ENCODE results near the gene HOXD10.

The HOXD10 gene

GRCh38 chr2:176099728-176100546 is 16.6 kb upstream of the HOXD10 start, which contains the start of gene HOXD12:
TSS of gene HOXD12 (plus strand) at chr2:176099795. CDS start at chr2:176099802, 7 bp downstream.
- no peak within 1 kb of the TSS for H3K4me3 ChIP-seq (ENCODE audit: control insufficient read depth, low read depth, low read length)

GRCh38 chr2:176100547-176101140 is 15.9 kb upstream of the HOXD10 start:
- DNase-seq (ENCODE audit: low read depth) = no peak
- H3K4me3 ChIP-seq (ENCODE audit: control insufficient read depth, low read depth, low read length) = no peak overlapping the region
- TF ChIP-seq CTCF (conservative IDR thresholded peaks at IDR 0.05; ENCODE audit: control insufficient read depth, insufficient read depth, low read depth, low read length) = no peak

More at GRCh38 chr2:176099728-176100546, 16.6 kb upstream of the HOXD10 start, which contains the start of gene HOXD12:
- no peak for TF ChIP-seq CTCF (conservative IDR thresholded peaks at IDR 0.05; ENCODE audit: control insufficient read depth, insufficient read depth, low read depth, low read length)
- DNase-seq (ENCODE audit: low read depth) = no peak

GRCh38 chr2:176101216-176101830 is 15.3 kb upstream of the HOXD10 start:
- DNase-seq (ENCODE audit: low read depth) = no peak
- H3K4me3 ChIP-seq (ENCODE audit: control insufficient read depth, low read depth, low read length) = no peak overlapping the region
- no peak for TF ChIP-seq CTCF (conservative IDR thresholded peaks at IDR 0.05; ENCODE audit: control insufficient read depth, insufficient read depth, low read depth, low read length)

DNA sequence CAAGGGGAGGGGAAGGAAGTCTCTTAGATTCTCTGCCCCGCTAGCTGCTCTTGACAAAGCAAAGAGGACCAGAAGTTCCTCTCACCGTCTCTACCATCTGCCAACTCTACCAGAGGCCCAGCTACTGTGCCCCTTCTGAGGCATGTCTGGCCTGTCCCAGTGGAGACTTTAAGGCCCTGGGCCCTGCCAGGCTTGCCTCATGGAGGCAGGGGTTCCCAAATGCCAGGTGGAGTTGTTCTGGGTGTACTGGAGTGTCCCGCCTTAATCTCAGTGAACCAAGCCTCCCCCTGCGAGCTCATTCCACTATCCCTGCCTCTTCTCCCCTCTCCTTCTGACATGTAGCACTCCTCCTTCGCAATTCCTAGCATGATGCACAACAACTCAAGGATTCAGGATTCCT is 14.7 kb upstream of the HOXD10 start:
- no peak overlapping the region for H3K4me3 ChIP-seq (ENCODE audit: control insufficient read depth, low read depth, low read length)
- no peak for TF ChIP-seq CTCF (conservative IDR thresholded peaks at IDR 0.05; ENCODE audit: control insufficient read depth, insufficient read depth, low read depth, low read length)
- no peak for DNase-seq (ENCODE audit: low read depth)

DNA sequence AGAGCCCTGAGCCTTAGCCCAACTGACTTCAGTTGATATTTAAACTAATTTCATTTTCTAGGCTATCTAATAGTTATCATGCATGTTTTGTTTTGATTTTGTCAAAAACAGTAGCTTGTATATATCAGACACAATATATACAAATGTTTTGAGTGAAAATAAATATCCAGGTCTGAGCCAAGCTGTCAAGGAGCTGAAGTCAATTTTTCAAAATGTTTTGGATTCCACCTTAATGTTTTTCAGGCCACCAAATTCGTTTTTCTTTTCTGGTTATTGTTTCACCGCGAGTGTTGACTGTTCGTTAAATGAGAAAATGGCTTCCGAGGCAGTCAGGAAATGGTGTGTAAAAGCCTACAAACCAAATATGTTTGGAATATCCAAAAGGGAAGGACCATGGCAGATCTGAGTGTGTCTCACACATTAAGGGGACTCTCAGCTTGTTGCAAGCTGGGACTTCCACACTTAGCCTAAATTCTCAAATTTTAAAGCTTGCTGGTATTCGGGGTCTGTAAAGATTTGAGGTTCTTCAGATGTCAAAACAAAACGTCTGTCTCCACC is 14.2 kb upstream of the HOXD10 start:
- no peak for TF ChIP-seq CTCF (conservative IDR thresholded peaks at IDR 0.05; ENCODE audit: control insufficient read depth, insufficient read depth, low read depth, low read length)
- H3K4me3 ChIP-seq (ENCODE audit: control insufficient read depth, low read depth, low read length) = no peak overlapping the region
- no peak for DNase-seq (ENCODE audit: low read depth)

- H3K4me3 ChIP-seq (ENCODE audit: control insufficient read depth, low read depth, low read length) = no peak overlapping the region
- DNase-seq (ENCODE audit: low read depth) = no peak
- TF ChIP-seq CTCF (conservative IDR thresholded peaks at IDR 0.05; ENCODE audit: control insufficient read depth, insufficient read depth, low read depth, low read length) = no peak
These were observed 13.4 kb upstream of the HOXD10 start for GRCh38 chr2:176103194-176103593.
